LNCAP (cell line): ENCODE data around the gene SLFN5.

ENCODE experiments used
- CTCF ChIP-seq: fragments of 450-650 bp; IDR thresholded peaks from 2 replicates; pipeline ENCODE4 v1.5.1; 2017; ENCODE audit warnings: mild to moderate bottlenecking

Gene SLFN5

DNA sequence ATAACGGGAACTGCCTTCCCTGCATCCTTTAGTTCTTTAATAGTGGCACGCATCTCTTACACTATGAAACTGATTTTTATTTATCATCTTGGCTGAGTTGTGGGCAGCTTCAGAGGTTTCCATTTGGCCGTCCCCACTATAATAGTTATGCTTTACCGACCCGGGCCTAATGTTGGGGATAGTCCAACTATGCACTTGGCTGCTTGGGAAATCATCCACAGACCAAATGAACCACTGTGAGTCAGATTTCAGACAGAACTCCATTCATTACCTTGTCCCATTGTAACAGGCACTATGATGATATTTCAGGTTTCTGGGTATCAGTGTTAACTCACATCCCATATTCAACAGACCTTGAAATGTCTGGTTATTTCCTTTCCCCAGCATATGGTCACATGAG is 6.1 kb upstream of the SLFN5 start:
- no peak for TF ChIP-seq CTCF

GRCh38 chr17:35238821-35239220 is 4.1 kb upstream of the SLFN5 start:
- no peak for TF ChIP-seq CTCF

DNA sequence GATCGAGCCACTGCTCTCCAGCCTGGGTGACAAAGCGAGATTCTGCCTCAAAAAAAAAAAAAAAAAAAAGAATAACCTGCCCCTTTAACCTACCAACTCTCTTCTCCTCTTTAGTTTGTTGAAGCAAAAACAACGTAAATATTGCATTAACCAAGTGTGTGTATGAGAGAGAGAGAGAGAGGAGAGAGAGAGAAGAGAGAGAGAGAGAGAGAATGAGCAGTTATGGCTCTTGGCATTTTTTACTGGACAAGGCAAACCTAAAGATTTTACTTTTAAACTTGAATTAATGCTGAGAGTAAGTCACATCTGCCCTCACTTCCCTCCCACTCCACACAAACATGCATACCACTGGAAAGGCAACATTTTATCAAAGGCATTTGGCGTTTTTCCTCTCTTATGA is 3.0 kb upstream of the SLFN5 start:
- no peak for TF ChIP-seq CTCF

GRCh38 chr17:35240861-35241260 is 2.0 kb upstream of the SLFN5 start:
- no peak for TF ChIP-seq CTCF

DNA sequence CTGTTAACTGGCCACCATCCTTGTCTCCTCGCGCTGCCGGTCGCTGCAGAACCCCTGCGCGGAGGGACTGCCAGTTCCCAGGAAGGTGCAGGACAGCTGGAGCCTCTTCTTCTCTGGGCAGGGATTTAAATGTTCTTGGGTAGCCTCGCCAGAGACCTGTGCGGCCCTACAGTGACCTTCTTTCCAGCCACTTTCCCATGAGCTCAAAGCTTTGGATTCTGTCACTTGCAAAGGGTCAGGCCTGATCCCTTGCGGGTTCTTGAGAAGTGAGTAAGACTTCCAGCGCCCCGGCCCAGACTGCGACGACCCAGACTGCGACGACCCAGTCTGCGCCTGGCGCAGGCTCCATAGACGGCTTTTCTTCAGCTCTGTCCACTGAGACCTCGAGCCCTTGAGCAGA is 1.4 kb upstream of the SLFN5 start:
- TF ChIP-seq CTCF = no peak

DNA sequence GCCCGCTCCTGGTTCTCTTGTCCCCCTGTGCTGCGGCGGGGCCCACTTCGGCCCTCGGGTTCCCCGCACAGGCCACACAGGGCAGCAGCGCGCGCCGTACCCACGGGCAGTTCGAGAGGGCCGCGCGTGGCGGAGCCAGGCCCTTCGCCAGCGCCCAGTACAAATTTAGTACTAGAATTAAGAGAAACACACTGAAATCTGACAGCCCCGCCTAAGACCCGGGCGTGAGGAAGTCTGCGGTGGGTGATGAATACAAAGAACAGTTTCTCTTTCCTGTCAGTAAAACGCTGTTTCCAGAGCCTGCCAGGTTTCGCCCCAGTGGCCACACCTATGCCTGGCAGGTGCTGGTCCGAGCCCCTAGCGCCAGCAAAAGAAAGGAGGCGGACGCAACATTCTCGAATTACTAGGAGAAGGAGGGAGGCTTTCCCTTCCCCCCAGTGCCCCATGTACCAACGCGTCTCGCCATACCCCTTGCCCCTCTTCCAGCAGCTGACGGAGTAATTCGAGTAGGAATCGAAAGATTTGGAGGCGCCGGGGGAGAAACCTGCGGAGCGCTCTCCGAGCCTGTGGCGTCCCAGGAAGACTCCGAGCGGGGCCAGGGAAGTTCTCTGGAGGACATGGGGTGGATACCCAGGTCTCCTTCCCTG is 591 bp upstream of the SLFN5 start:
- TF ChIP-seq CTCF = peak; percentile 41; the same call in 1 of the 2 replicates

- TF ChIP-seq CTCF = no peak
These were observed 879 bp downstream of the SLFN5 start for GRCh38 chr17:35243561-35244340.
